SK-N-SH treated with all-trans-retinoic acid at 6 μM for 48 hours (cell line): ENCODE measurements around the gene CALN1.

Experiments used
- ARNTL ChIP-seq: fragments of 450-650 bp; formaldehyde crosslinking; IDR thresholded peaks from 2 replicates; pipeline ENCODE4 v1.5.0; 2020; ENCODE audit warnings: low read depth, mild to moderate bottlenecking, moderate library complexity, borderline replicate concordance
- BACH2 ChIP-seq: fragments of 250-450 bp; sonication (Bioruptor Pico); IDR thresholded peaks from 2 replicates; pipeline ENCODE4 v1.9.0; 2021; ENCODE audit warnings: mild to moderate bottlenecking, borderline replicate concordance
- CSRNP3 ChIP-seq: fragments of 250-450 bp; sonication (Bioruptor Pico); IDR thresholded peaks from 2 replicates; pipeline ENCODE4 v1.5.1; 2021; ENCODE audit warnings: mild to moderate bottlenecking, moderate library complexity
- PATZ1 ChIP-seq: fragments of 250-450 bp; sonication (Bioruptor Pico); IDR thresholded peaks from 2 replicates; pipeline ENCODE4 v1.8.0; 2020; ENCODE audit warnings: mild to moderate bottlenecking, moderate library complexity, borderline replicate concordance
- PPARA ChIP-seq: fragments of 250-450 bp; sonication (Bioruptor Pico); IDR thresholded peaks from 2 replicates; pipeline ENCODE4 v1.5.0; 2020; ENCODE audit warnings: mild to moderate bottlenecking, borderline replicate concordance
- TCF4 ChIP-seq: fragments of 250-450 bp; sonication (Bioruptor Pico); IDR thresholded peaks from 2 replicates; pipeline ENCODE4 v1.8.0; 2021; ENCODE audit warnings: mild to moderate bottlenecking, moderate library complexity, borderline replicate concordance
- TSHZ2 ChIP-seq: fragments of 250-450 bp; sonication (Bioruptor Pico); IDR thresholded peaks from 2 replicates; pipeline ENCODE4 v1.5.0; 2020; ENCODE audit warnings: mild to moderate bottlenecking, moderate library complexity
- ZFP3 ChIP-seq: fragments of 250-450 bp; sonication (Bioruptor Pico); IDR thresholded peaks from 2 replicates; pipeline ENCODE4 v1.5.0; 2020; ENCODE audit warnings: mild to moderate bottlenecking, moderate library complexity
- ZFP30 ChIP-seq: fragments of 450-650 bp; formaldehyde crosslinking; IDR thresholded peaks from 2 replicates; pipeline ENCODE4 v1.5.0; 2022; ENCODE audit warnings: mild to moderate bottlenecking, moderate library complexity

GRCh38 chr7:71800321-71800720, 611.8 kb downstream of the CALN1 start:
- TF ChIP-seq ZFP3 (CRISPR knock-in tag) (no peak), PATZ1 (CRISPR knock-in tag) (no peak), TCF4 (CRISPR knock-in tag) (no peak), TSHZ2 (CRISPR knock-in tag) (no peak), BACH2 (CRISPR knock-in tag) (no peak), ZFP30 (CRISPR knock-in tag) (no peak), ARNTL (no peak), PPARA (no peak), CSRNP3 (CRISPR knock-in tag) (no peak)
